ENCODE measurements around the gene SLC7A5. TPM values are rescaled to one million over a fixed set of nuclear protein-coding genes. Genes with fewer than 3 reads are reported as not detected.
"Not testable (repeated sequence)": the region's sequence is repeated elsewhere in the genome, so short reads cannot be mapped to it uniquely, and the experiment has no call there.

The SLC7A5 gene
- total RNA-seq, 4 donors from 2014 or later, result 1.5 to 31.8 (median 5.4) TPM

DNA sequence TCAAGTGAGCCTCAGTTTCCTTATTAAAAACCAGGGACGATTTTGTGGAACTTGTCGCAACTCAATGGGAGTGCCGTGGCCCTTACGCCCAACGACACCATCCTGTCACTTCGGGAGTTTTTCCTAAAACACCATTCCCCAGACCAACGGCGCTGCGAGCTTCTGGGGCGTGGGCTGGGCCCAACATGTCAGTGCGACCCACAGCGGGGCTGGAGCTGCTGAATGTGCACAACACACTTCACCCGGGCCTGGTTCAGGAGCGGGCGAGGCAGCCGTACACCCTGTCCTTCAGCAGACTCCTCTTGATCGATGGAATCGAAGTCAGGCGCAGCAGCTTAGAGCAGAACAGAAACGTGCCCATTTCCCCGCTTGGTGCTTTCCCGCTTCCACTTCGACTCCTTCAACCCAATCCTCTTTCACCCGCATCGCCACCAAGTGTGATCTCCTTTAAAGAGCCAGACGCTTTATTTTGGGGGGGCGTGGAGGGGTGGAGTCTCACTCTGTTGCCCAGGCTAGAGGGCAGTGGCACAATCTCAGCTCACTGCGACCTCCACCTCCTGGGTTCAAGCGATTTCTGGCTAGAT is 13.2 kb upstream of the SLC7A5 start:
- no peak for DNase-seq (ENCODE audit: low spot score)
- TF ChIP-seq, protein P1, sequence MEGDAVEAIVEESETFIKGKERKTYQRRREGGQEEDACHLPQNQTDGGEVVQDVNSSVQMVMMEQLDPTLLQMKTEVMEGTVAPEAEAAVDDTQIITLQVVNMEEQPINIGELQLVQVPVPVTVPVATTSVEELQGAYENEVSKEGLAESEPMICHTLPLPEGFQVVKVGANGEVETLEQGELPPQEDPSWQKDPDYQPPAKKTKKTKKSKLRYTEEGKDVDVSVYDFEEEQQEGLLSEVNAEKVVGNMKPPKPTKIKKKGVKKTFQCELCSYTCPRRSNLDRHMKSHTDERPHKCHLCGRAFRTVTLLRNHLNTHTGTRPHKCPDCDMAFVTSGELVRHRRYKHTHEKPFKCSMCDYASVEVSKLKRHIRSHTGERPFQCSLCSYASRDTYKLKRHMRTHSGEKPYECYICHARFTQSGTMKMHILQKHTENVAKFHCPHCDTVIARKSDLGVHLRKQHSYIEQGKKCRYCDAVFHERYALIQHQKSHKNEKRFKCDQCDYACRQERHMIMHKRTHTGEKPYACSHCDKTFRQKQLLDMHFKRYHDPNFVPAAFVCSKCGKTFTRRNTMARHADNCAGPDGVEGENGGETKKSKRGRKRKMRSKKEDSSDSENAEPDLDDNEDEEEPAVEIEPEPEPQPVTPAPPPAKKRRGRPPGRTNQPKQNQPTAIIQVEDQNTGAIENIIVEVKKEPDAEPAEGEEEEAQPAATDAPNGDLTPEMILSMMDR (IDR thresholded peaks at IDR 0.05), result no peak
- no peak for ATAC-seq (ENCODE audit: low FRiP score)

DNA sequence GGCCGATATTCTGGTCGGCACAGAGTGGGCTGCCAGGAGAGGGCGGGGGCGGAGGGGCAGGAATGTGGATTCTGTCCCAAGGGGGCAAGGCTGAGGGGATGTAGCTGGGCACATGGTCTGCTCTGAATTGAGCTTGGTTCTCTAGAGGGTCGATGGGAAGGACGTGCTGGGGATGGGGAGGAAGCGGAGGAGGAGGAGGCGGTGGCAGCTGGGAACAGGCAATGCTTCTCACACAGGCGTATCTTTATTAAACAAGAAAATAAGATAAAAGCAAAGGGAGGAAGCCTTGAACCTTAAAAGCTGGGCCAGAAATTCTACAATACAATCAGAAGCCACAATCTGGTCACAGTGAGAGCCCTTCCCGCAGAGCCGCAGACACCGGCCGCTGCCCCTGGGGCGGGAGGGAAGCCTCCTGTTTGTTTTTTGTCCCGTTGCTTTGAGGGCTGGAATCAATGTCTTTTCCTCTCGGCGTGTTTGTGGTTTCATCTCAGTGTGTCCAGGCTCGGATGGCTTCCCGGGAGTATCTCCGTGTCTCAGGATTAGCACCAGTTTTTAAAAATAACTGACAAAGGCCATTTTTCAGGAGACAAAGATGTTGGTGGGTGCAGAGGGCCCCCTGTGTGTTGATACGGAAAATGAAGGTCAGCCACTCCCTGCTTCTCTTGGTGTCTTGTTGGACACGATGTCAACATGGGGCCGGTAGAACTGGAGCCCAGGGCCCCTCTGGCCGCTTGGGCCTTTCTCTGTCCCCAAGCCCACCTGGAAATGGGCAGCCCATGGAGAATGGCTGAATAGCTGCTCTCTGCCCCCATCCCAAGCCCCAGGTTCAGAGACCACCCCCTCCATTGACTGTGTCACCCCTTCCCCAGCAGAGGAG is 12.3 kb upstream of the SLC7A5 start:
- DNase-seq (ENCODE audit: low spot score), result no peak
- no peak for ATAC-seq (ENCODE audit: low FRiP score)
- TF ChIP-seq, protein P1 (IDR thresholded peaks at IDR 0.05), result no peak

DNA sequence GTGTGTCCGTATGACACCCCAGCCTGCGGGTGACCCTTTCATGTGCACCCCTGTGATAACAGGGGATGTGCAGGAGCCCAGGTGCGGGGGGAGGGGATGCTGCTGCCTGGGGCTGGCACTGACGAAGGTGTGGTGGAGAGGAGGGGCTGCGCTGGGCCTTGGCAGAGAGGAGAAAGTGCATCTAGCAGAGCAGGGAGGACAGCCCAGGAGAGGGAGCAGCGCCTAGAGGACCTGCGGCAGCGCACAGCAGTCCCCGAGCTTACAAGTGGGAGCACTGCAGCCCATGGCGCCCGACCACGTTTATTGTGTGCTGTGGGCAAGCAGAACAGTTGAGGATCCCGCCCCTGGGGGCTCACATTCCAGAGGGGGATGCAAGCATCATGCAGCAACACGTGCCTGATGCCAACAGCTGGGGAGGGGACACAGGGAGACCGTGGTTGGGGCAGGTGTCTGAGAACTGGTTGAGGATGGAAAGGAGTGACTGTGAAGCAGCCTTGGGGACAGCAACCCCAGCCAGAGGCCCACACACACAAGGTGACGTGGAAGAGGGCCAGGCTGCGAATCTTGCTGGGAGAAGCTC is 10.9 kb upstream of the SLC7A5 start:
- ATAC-seq (ENCODE audit: low FRiP score) (no peak), DNase-seq (ENCODE audit: low spot score) (no peak)
- TF ChIP-seq, protein P1 (IDR thresholded peaks at IDR 0.05), result no peak

DNA sequence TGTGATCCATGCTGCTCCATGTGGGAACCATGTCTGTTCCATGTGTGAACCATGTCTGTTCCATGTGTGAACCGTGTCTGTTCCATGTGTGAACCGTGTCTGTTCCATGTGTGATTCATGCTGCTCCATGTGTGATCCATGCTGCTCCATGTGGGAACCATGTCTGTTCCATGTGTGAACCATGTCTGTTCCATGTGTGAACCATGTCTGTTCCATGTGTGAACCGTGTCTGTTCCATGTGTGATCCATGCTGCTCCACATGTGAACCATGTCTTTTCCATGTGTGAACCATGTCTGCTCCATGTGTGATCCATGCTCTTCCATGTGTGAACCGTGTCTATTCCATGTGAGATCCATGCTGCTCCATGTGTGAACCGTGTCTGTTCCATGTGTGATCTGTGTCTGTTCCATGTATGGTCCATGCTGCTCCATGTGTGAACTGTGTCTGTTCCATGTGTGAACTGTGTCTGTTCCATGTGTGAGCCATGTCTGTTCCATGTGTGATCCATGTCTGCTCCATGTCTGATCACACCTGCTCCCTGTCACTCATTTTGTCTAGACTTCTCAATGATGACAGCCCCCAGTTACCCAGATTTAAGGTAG is 10.2 kb upstream of the SLC7A5 start:
- not testable (repeated sequence) for DNase-seq (ENCODE audit: low spot score); ATAC-seq (ENCODE audit: low FRiP score)

DNA sequence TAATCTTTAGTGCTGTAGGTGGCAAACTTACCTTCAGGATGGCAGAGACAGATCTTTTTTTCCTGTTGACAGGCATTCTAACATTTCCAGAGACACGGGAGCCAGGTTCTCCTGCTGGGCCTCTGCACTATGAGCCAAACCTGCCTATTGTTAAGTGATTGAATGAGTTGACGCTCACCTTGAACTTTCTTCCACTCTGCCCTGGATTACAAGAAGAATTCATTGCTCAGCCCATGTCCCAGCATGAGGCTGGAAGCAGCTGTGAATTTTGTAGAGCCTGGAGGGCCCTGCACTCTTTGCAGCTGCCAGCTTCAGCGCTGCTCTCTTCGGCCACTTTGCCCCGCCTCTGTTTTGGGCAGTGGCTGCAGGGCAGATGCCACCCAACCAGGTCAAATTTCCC is 9.4 kb upstream of the SLC7A5 start:
- TF ChIP-seq, protein P1 (IDR thresholded peaks at IDR 0.05), result no peak
- no peak for DNase-seq (ENCODE audit: low spot score)
- ATAC-seq (ENCODE audit: low FRiP score), result no peak

DNA sequence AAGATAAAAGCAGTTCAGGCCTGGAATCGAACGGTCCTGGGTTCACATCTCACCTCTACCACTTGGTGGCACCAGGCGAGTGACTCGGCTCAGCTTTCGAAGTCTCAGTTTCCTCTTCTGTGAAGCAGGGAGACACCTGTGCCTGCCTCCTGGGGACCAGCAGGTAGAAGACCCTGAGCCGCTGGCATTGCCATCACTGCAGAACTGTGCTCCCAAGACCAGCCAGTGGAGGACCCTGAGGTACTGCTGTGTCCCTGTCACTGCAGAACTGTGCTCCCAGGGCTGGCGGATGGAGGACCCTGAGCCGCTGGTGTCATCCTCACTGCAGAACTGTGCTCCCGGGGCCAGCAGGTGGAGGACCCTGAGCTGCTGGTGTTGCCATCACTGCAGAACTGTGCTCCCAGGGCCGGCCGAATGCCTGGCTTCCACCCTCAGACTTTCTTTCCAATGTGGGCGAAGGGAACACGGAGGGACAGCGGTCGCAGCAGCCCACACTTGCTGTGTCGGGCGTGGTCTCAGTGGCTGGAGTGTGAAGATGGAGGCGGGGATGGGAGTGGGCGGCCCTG is 8.7 kb upstream of the SLC7A5 start:
- no peak for ATAC-seq (ENCODE audit: low FRiP score)
- TF ChIP-seq, protein P1 (IDR thresholded peaks at IDR 0.05), result no peak
- no peak for DNase-seq (ENCODE audit: low spot score)

All from omental fat pad (tissue), 4 donors.